ENCODE data around the gene ANKRD11. TPM values are rescaled to one million over a fixed set of nuclear protein-coding genes. Genes with fewer than 3 reads are reported as not detected.

Gene ANKRD11
- total RNA-seq, 2 experiments from 2014 or later, result 126 to 133 TPM

DNA sequence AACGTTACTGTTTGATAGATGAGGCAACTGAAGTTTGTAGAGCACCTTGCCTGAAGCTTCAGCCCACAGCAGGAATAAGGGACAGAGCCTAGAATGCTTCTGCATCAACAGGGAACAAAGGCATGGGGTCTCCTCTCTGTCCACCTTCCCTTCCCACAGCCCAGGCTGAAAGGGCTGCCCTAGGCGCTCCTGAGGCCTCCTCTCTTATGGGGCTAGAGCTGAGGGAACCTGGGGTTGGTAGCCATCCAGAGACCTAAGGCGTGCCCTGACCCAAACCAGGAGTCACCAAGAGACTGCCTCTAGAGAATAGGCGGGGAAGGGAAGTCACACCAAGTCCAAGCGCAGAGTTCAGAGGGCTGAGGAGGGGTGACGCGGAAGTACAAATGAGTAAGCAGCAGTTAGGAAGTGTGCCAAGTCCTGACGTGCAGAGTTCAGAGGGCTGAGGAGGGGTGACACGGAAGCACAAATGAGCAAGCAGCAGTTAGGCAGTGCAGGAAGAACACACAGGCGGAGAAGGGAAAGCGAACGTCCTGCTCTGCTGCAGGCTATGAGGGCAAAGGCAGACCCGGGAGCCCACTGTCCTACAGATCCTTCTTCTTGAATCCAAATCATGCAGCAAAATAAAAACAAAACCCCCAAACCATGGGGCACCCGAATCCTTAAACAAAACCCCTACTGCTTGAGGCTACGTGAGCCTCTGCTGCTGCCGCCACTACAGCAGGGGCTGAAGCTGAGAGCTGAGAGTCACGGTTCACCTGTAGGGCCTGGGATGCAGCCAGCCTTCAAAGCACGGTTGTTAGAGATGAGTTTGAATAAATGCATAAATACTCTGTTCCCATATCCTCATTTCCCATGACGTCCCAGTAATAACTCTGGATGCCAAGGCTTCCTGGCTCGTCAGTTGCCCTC, 15.1 kb upstream of the ANKRD11 start:
- ChIA-PET CTCF (no interaction called here), POLR2A (interaction anchor here (0.8 to 1.0 kb wide), 3 partner anchors 14 to 16 kb away, joined by 4 to 5 read pairs (median 4); no protein-coding TSS in a partner anchor)
- intact Hi-C loops (cut with micrococcal nuclease), result loop anchor here (1.0 to 10.0 kb wide), 5 partner anchors 15 to 481 kb away; partner anchors contain the start of genes ANKRD11 and RPL13

GRCh38 chr16:89504091-89504490, 13.7 kb upstream of the ANKRD11 start:
- peaks cover 23% of the 10 kb centered on the region for H3K4me1 Mint-ChIP-seq (ENCODE audit: low read depth)
- no peak for DNase-seq
- ChIA-PET POLR2A (interaction anchor here (0.6 kb wide), 1 partner anchor 27 kb away, joined by 3 read pairs; no protein-coding TSS in a partner anchor), CTCF (interaction anchor here (0.5 to 0.7 kb wide), 2 partner anchors 53 to 156 kb away, joined by 3 to 4 read pairs; no protein-coding TSS in a partner anchor)
- no peaks in the 10 kb centered on the region for H3K9me3 Mint-ChIP-seq
- no peak overlapping the region for H3K4me3 Mint-ChIP-seq
- no peaks in the 10 kb centered on the region for H3K36me3 Mint-ChIP-seq
- intact Hi-C loops (cut with micrococcal nuclease), result loop anchor here (2.0 to 10.0 kb wide), 3 partner anchors 179 to 479 kb away; no protein-coding TSS in a partner anchor
- H3K27ac Mint-ChIP-seq, result no peak overlapping the region
- H3K27me3 Mint-ChIP-seq, result no peaks in the 10 kb centered on the region

More for the DNA sequence above, 15.1 kb upstream of the ANKRD11 start:
- Mint-ChIP-seq H3K9me3 (no peaks in the 10 kb centered on the region), H3K4me1 (ENCODE audit: low read depth) (peaks cover 25% of the 10 kb centered on the region), H3K27ac (peak overlapping the region; percentile 86), H3K4me3 (peak overlapping the region; percentile 67), H3K36me3 (no peaks in the 10 kb centered on the region), H3K27me3 (no peaks in the 10 kb centered on the region)
- peak; percentile 96 for DNase-seq

DNA sequence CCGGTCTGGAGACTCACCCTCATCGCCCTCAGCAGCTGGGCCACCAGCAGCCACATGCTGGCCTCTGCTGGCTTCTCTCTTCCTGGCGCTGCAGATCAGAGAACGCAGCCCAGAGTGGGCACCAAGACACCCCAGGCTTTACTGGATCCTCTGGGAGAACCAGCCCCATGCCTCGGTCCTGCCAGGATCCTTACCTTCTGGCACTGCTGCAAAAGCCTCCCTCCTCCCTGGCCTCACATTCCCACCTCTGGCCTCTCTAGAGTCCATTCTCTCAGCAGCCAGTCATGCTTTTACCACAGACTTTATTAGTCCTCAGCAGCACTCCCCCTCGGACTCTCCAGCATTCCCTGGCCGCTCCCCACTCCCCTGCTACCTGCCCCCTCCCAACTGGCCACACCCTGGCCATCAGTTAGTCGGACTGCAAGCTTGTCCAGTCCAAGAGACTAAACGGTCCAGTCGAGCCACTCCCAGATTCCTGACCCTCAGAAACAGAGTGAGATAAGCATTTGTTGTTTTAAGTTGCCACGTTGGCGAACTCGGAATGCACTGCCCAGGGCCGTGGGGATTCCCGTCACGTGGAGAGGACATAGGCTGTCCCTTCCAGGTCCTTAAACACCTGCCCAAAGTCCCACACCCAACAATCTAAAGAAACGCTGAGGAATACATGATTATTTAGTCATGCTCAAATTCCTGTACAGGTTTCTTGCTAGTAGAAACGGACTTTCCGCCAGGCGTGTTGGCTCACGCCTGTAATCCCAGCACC, 11.9 kb upstream of the ANKRD11 start:
- Mint-ChIP-seq H3K4me1 (ENCODE audit: low read depth) (peaks cover 22% of the 10 kb centered on the region), H3K4me3 (no peak overlapping the region), H3K27me3 (no peaks in the 10 kb centered on the region), H3K36me3 (no peaks in the 10 kb centered on the region), H3K9me3 (no peaks in the 10 kb centered on the region), H3K27ac (no peak overlapping the region)
- CTCF ChIA-PET, result no interaction called here
- no peak for DNase-seq
- intact Hi-C loops (cut with micrococcal nuclease), result loop anchor here (10.0 kb wide), 1 partner anchor 477 kb away; no protein-coding TSS in a partner anchor
- POLR2A ChIA-PET, result no interaction called here

DNA sequence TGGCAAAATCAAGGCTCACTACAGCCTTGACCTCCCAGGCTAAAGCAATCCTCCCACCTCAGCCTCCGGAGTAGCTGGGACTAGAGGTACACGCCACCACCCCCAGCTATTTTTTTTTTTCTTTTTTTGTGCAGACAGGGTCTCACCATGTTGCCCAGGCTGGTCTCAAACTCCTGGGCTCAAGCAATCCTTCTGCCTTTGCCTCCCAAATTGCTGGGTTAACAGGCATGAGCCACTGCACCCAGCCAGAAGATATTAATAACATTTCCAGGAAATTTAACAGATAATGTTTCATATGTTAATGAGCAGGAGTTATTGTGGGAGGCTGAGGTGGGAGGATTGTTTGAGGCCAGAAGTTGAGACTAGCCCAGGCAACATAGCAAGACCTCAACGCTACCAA, 9.4 kb upstream of the ANKRD11 start:
- ChIA-PET CTCF (no interaction called here), POLR2A (no interaction called here)

DNA sequence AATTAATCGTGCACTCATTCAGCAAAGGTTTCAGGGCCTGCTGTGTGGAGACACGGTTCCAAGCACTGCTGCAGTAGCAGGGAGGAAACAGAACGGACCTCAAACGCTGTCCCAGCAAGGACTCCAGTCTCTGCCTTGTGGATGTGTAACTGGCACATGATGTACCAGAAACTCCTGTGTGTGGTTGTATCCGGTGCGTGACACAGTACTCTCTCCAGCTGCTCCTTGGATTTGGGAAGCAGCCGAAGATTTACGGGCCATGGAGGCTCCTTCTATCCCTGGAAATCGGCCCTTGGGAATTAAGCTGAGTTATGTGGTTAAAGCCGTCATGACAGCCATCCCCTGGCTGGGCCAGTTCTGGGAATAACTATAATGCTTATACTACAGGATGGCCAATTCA, 8.5 kb upstream of the ANKRD11 start:
- Mint-ChIP-seq H3K9me3 (no peaks in the 10 kb centered on the region), H3K27ac (no peak overlapping the region), H3K36me3 (no peaks in the 10 kb centered on the region), H3K4me3 (no peak overlapping the region), H3K27me3 (no peaks in the 10 kb centered on the region), H3K4me1 (ENCODE audit: low read depth) (no peaks in the 10 kb centered on the region)
- intact Hi-C loops (cut with micrococcal nuclease), result no loop called here
- no peak for DNase-seq
- CTCF ChIA-PET, result interaction anchor here (0.6 to 1.3 kb wide), 2 partner anchors 10 to 41 kb away, joined by 3 to 5 read pairs; no protein-coding TSS in a partner anchor
- POLR2A ChIA-PET, result interaction anchor here (0.7 kb wide), 1 partner anchor 9 kb away, joined by 3 read pairs; the partner anchor contains the start of gene SPG7

More for the DNA sequence above, 9.4 kb upstream of the ANKRD11 start:
- H3K9me3 Mint-ChIP-seq, result no peaks in the 10 kb centered on the region
- H3K4me3 Mint-ChIP-seq, result no peak overlapping the region
- H3K27me3 Mint-ChIP-seq, result no peaks in the 10 kb centered on the region
- no peak overlapping the region for H3K27ac Mint-ChIP-seq
- no peak for DNase-seq
- H3K4me1 Mint-ChIP-seq (ENCODE audit: low read depth), result no peaks in the 10 kb centered on the region
- intact Hi-C loops (cut with micrococcal nuclease), result loop anchor here (10.0 kb wide), 1 partner anchor 475 kb away; no protein-coding TSS in a partner anchor
- no peaks in the 10 kb centered on the region for H3K36me3 Mint-ChIP-seq

GRCh38 chr16:89495121-89495520, 4.8 kb upstream of the ANKRD11 start:
- H3K36me3 Mint-ChIP-seq, result no peaks in the 10 kb centered on the region
- H3K27me3 Mint-ChIP-seq, result no peaks in the 10 kb centered on the region
- no peaks in the 10 kb centered on the region for H3K9me3 Mint-ChIP-seq
- DNase-seq, result no peak
- H3K27ac Mint-ChIP-seq, result no peak overlapping the region
- peaks cover 18% of the 10 kb centered on the region for H3K4me1 Mint-ChIP-seq (ENCODE audit: low read depth)
- CTCF ChIA-PET, result no interaction called here
- POLR2A ChIA-PET, result interaction anchor here (1.1 kb wide), 1 partner anchor 13 kb away, joined by 5 read pairs; the partner anchor contains the start of gene SPG7
- no peak overlapping the region for H3K4me3 Mint-ChIP-seq
- intact Hi-C loops (cut with micrococcal nuclease), result no loop called here

GRCh38 chr16:89493776-89494175, 3.4 kb upstream of the ANKRD11 start:
- no peak for DNase-seq
- H3K36me3 Mint-ChIP-seq, result peaks cover 4% of the 10 kb centered on the region
- ChIA-PET CTCF (no interaction called here), POLR2A (no interaction called here)
- H3K9me3 Mint-ChIP-seq, result no peaks in the 10 kb centered on the region
- intact Hi-C loops (cut with micrococcal nuclease), result loop anchor here (5.0 kb wide), 1 partner anchor 841 kb away; the partner anchor contains the start of gene CYBA
- no peak overlapping the region for H3K4me3 Mint-ChIP-seq
- no peak overlapping the region for H3K27ac Mint-ChIP-seq
- no peaks in the 10 kb centered on the region for H3K27me3 Mint-ChIP-seq
- peaks cover 22% of the 10 kb centered on the region for H3K4me1 Mint-ChIP-seq (ENCODE audit: low read depth)

GRCh38 chr16:89491974-89492687, 1.8 kb upstream of the ANKRD11 start:
- H3K27me3 Mint-ChIP-seq, result no peaks in the 10 kb centered on the region
- ChIA-PET POLR2A (no interaction called here), CTCF (no interaction called here)
- H3K4me3 Mint-ChIP-seq, result peak overlapping the region; percentile 84
- peak overlapping the region; percentile 89 for H3K27ac Mint-ChIP-seq
- no peaks in the 10 kb centered on the region for H3K9me3 Mint-ChIP-seq
- intact Hi-C loops (cut with micrococcal nuclease), result loop anchor here (2.0 to 5.0 kb wide), 2 partner anchors 167 to 840 kb away; partner anchors contain the start of gene CYBA
- H3K4me1 Mint-ChIP-seq (ENCODE audit: low read depth), result peaks cover 34% of the 10 kb centered on the region
- DNase-seq, result no peak
- peaks cover 9% of the 10 kb centered on the region for H3K36me3 Mint-ChIP-seq

GRCh38 chr16:89491238-89491869, 993 bp upstream of the ANKRD11 start:
- intact Hi-C loops (cut with micrococcal nuclease), result loop anchor here (2.0 to 5.0 kb wide), 2 partner anchors 167 to 839 kb away; partner anchors contain the start of gene CYBA

GRCh38 chr16:89489898-89490438, 393 bp downstream of the ANKRD11 start:
- peaks cover 55% of the 10 kb centered on the region for H3K4me1 Mint-ChIP-seq (ENCODE audit: low read depth)
- no peak overlapping the region for H3K27ac Mint-ChIP-seq
- no peaks in the 10 kb centered on the region for H3K9me3 Mint-ChIP-seq
- DNase-seq, result no peak
- ChIA-PET CTCF (interaction anchor here (0.8 to 1.9 kb wide), 2 partner anchors 67 to 170 kb away, joined by 4 read pairs; no protein-coding TSS in a partner anchor), POLR2A (interaction anchor here (1.0 to 3.4 kb wide), 8 partner anchors 16 to 248 kb away, joined by 3 to 32 read pairs (median 4); partner anchors contain the start of gene SPG7)
- no peak overlapping the region for H3K4me3 Mint-ChIP-seq
- H3K36me3 Mint-ChIP-seq, result peaks cover 15% of the 10 kb centered on the region
- no peaks in the 10 kb centered on the region for H3K27me3 Mint-ChIP-seq
- intact Hi-C loops (cut with micrococcal nuclease), result loop anchor here (1.0 to 5.0 kb wide), 8 partner anchors 15 to 838 kb away; partner anchors contain the start of gene CYBA

More at GRCh38 chr16:89491238-89491869, 993 bp upstream of the ANKRD11 start:
- DNase-seq, result no peak
- H3K9me3 Mint-ChIP-seq, result no peaks in the 10 kb centered on the region
- ChIA-PET POLR2A (interaction anchor here (0.7 to 3.4 kb wide), 2 partner anchors 15 to 17 kb away, joined by 5 to 32 read pairs; partner anchors contain the start of gene SPG7), CTCF (interaction anchor here (1.0 kb wide), 1 partner anchor 17 kb away, joined by 5 read pairs; the partner anchor contains the start of gene SPG7)
- H3K27me3 Mint-ChIP-seq, result no peaks in the 10 kb centered on the region
- peaks cover 41% of the 10 kb centered on the region for H3K4me1 Mint-ChIP-seq (ENCODE audit: low read depth)
- peaks cover 14% of the 10 kb centered on the region for H3K36me3 Mint-ChIP-seq
- H3K4me3 Mint-ChIP-seq, result peak overlapping the region; percentile 84
- peak overlapping the region; percentile 89 for H3K27ac Mint-ChIP-seq
